K562 (cell line): ENCODE data around the gene LCLAT1. TPM values are rescaled to one million over a fixed set of nuclear protein-coding genes. Genes with fewer than 3 reads are reported as not detected.

Experiments used
- ATAC-seq: fragments of 200-7000 bp; cut with Tn5 transposase; 3 replicates; pipeline ENCODE4 v1.9.1; 2020; ENCODE audit warnings: moderate library complexity
- BruUV-seq: library from RNA; stranded (reverse); fragments of 400-500 nt; replicated peaks from 2 replicates; lab custom pipeline; 2021; lab: Mats Ljungman, UMichigan
- CTCF ChIA-PET: fragments of 300-600 bp; formaldehyde crosslinking; extraction: SDS; loops from one replicate; lab custom pipeline; 2021; ENCODE audit warnings: low intra/inter-chr PET ratio; lab: Yijun Ruan, JAX
- POLR2A ChIA-PET: fragments of 300-600, 350-650 bp; sonication (Branson Sonifier 250); formaldehyde crosslinking; extraction: SDS; loops from one replicate; lab custom pipeline; 2021; ENCODE audit warnings: antibody characterized with exemption, inconsistent platforms; lab: Yijun Ruan, JAX
- DNase-seq, 4 experiments: peaks; one replicate each; pipeline versions ENCODE4 v3.0.0 to v3.0.0-alpha.2; 2011 to 2018; ENCODE audit warnings: low spot score in 3 of 4, mixed read lengths in 3 of 4; ENCODE audit errors: extremely low read depth in 1 of 4
- FAIRE-seq: peaks from 2 replicates; lab custom pipeline; 2011; peaks lifted over from hg19 to GRCh38; lab: Jason Lieb, UNC
- H2AFZ ChIP-seq: 2 replicates; pipeline ENCODE4 v1.6.0; 2011; ENCODE audit warnings: low read depth, low read length, control low read depth, inconsistent platforms
- H3K27ac ChIP-seq: fragments of 200-600 bp; 3 replicates; pipeline ENCODE4 v1.8.0; 2011; ENCODE audit warnings: low read depth, mild to moderate bottlenecking, control low read depth, inconsistent platforms, low read length, moderate library complexity, mixed read lengths; ENCODE audit errors: extremely low read depth
- H3K27me3 ChIP-seq, 2 experiments: fragments of 300-600 bp in 1 of 2; 2 replicates in 1 of 2; 3 replicates in 1 of 2; pipeline versions ENCODE4 v1.6.0 to v1.8.0; 2011; ENCODE audit warnings: inconsistent platforms in 2 of 2, low read length in 2 of 2, mild to moderate bottlenecking in 1 of 2, mixed read lengths in 1 of 2, moderate library complexity in 1 of 2; ENCODE audit not compliant: control insufficient read depth in 2 of 2, insufficient read depth in 2 of 2
- H3K36me3 ChIP-seq: fragments of 300-600 bp; 3 replicates; pipeline ENCODE4 v1.8.0; 2011; ENCODE audit warnings: mild to moderate bottlenecking, low read length, inconsistent platforms; ENCODE audit not compliant: control insufficient read depth, insufficient read depth
- H3K4me1 ChIP-seq, 2 experiments: fragments of 200-600 bp in 1 of 2; replicated peaks in 1 of 2; 2 replicates in 1 of 2; 3 replicates in 1 of 2; pipeline versions ENCODE4 v1.5.1 to v1.8.0; 2011; ENCODE audit warnings: inconsistent platforms in 2 of 2, low read length in 2 of 2, mild to moderate bottlenecking in 1 of 2, mixed read lengths in 1 of 2, moderate library complexity in 1 of 2; ENCODE audit not compliant: control insufficient read depth in 2 of 2, insufficient read depth in 2 of 2
- H3K4me2 ChIP-seq: 2 replicates; pipeline ENCODE4 v1.6.1; 2011; ENCODE audit warnings: low read length, control low read depth, inconsistent platforms, mixed read lengths; ENCODE audit not compliant: insufficient read depth
- H3K4me3 ChIP-seq: fragments of 200-600 bp; sonication (generic), shearing (Covaris generic); 2 replicates; pipeline ENCODE4 v1.5.1; 2016; ENCODE audit warnings: control low read depth, inconsistent platforms
- H3K79me2 ChIP-seq: fragments of 200-600 bp; 3 replicates; pipeline ENCODE4 v1.8.0; 2011; ENCODE audit warnings: low read length, inconsistent platforms; ENCODE audit not compliant: control insufficient read depth, insufficient read depth
- H3K9ac ChIP-seq, 2 experiments: 2 replicates each; pipeline versions ENCODE4 v1.6.0 to v1.6.1; 2011; ENCODE audit warnings: low read depth in 2 of 2, low read length in 2 of 2, control low read depth in 1 of 2, inconsistent platforms in 1 of 2, mild to moderate bottlenecking in 1 of 2, mixed read lengths in 1 of 2; ENCODE audit not compliant: insufficient read depth in 1 of 2
- H3K9me1 ChIP-seq: one replicate; pipeline ENCODE4 v1.6.0; 2011; ENCODE audit warnings: inconsistent platforms, mild to moderate bottlenecking, low read length, moderate library complexity; ENCODE audit not compliant: control insufficient read depth, insufficient read depth
- H3K9me3 ChIP-seq: replicated peaks from 2 replicates; pipeline ENCODE4 v1.5.1; 2011; ENCODE audit warnings: low read depth, low read length, inconsistent platforms; ENCODE audit not compliant: control insufficient read depth, insufficient read depth
- H4K20me1 ChIP-seq: replicated peaks from 2 replicates; pipeline ENCODE4 v1.6.1; 2011; ENCODE audit warnings: low read length, inconsistent platforms, mixed read lengths; ENCODE audit not compliant: control insufficient read depth, insufficient read depth
- FIP1L1 ChIP-seq: fragments of 200-400 bp; formaldehyde crosslinking; IDR thresholded peaks from 2 replicates; pipeline ENCODE4 v1.6.1; 2018; ENCODE audit warnings: mild to moderate bottlenecking, low read depth, low read length; ENCODE audit not compliant: poor library complexity, severe bottlenecking
- FOXM1 ChIP-seq, 2 experiments: fragments of 450-650 bp in 1 of 2; sonication (generic) in 1 of 2; formaldehyde crosslinking in 1 of 2; IDR thresholded peaks; 2 replicates each; pipeline versions ENCODE4 v1.6.1 to v1.9.0; 2017 to 2022; ENCODE audit warnings: low read depth in 2 of 2, mild to moderate bottlenecking in 2 of 2, missing genetic modification reagents in 1 of 2, moderate library complexity in 1 of 2
- KDM1A ChIP-seq, 2 experiments: fragments of 450-650 bp; IDR thresholded peaks; 2 replicates each; pipeline ENCODE4 v1.6.1; 2016; ENCODE audit warnings: mild to moderate bottlenecking in 2 of 2
- MAFG ChIP-seq: fragments of 450-650 bp; conservative IDR thresholded peaks from 2 replicates; pipeline ENCODE4 v1.6.1; 2016; ENCODE audit warnings: missing genetic modification characterization, missing compliant biosample characterization
- NR2C1 ChIP-seq, 2 experiments: fragments of 450-650 bp; IDR thresholded peaks; 2 replicates each; pipeline ENCODE4 v1.6.1; 2017; ENCODE audit warnings: mild to moderate bottlenecking in 2 of 2, antibody characterized with exemption in 1 of 2, inconsistent platforms in 1 of 2, missing compliant biosample characterization in 1 of 2, missing genetic modification characterization in 1 of 2
- NR2C2 ChIP-seq, 2 experiments: fragments of 200-800 bp in 1 of 2; sonication (Bioruptor generic) in 1 of 2; sonication (generic) in 1 of 2; formaldehyde crosslinking in 1 of 2; IDR thresholded peaks; 2 replicates each; pipeline versions ENCODE4 v1.6.1 to v1.8.0; 2016 to 2022; ENCODE audit warnings: mild to moderate bottlenecking in 1 of 2, missing compliant biosample characterization in 1 of 2, missing genetic modification characterization in 1 of 2, missing genetic modification reagents in 1 of 2
- PURB ChIP-seq: sonication (generic); formaldehyde crosslinking; IDR thresholded peaks from 2 replicates; pipeline ENCODE4 v1.9.0; 2021; ENCODE audit warnings: low read depth, mild to moderate bottlenecking, missing genetic modification reagents
- SLC30A9 ChIP-seq: fragments of 250-450 bp; sonication (Bioruptor Pico); IDR thresholded peaks from 2 replicates; pipeline ENCODE4 v1.8.0; 2022; ENCODE audit warnings: mild to moderate bottlenecking, moderate library complexity
- SPI1 ChIP-seq: IDR thresholded peaks from 2 replicates; pipeline ENCODE4 v1.6.1; 2011; ENCODE audit warnings: low read depth, low read length, control low read depth, borderline replicate concordance
- ZNF316 ChIP-seq: fragments of 450-650 bp; IDR thresholded peaks from 2 replicates; pipeline ENCODE4 v1.6.1; 2016
- WGBS: fragments of 100-300 bp; shearing (Covaris generic); methylation state at CpG from one replicate; pipeline ENCODE4 v1.1.6; 2016; ENCODE audit warnings: low coverage, mixed read lengths; ENCODE audit not compliant: insufficient coverage; ENCODE audit errors: missing lambda C conversion rate; 5-methylcytosine and 5-hydroxymethylcytosine counted together
- in situ Hi-C: fragments of 300-500 bp; cut with MboI; formaldehyde crosslinking; loops from 4 replicates; pipeline ENCODE4 v1.15.0; 2018; ENCODE audit warnings: inconsistent platforms, mixed read lengths
- intact Hi-C: fragments of 100-400 bp; cut with micrococcal nuclease; formaldehyde crosslinking; loops from 2 replicates; pipeline ENCODE4 v1.14.2; 2022
- polyA plus RNA-seq, 8 experiments: library from polyadenylated mRNA; depleted of rRNA in 4 of 8; stranded (reverse) in 5 of 8; unstranded in 3 of 8; fragments of >200 nt; fragmentation: Nextera tagmentation in 2 of 8; fragmentation: Illumina TruSeq in 1 of 8; extraction: Ambion mirVana in 2 of 8; extraction: Trizol in 1 of 8; gene quantifications; 2 replicates each; pipeline versions ENCODE4 v1.2.1 to v1.2.3, GENCODE V29; 2011 to 2014; ENCODE audit warnings: inconsistent platforms in 1 of 8, missing spikeins in 1 of 8
- total RNA-seq, 7 experiments: library from RNA; depleted of rRNA in 6 of 7; stranded (reverse); fragments of >200 nt in 6 of 7; fragmentation: Illumina TruSeq in 2 of 7; extraction: Trizol in 2 of 7; gene quantifications; 2 replicates each; pipeline versions ENCODE4 v1.2.1 to v1.2.3, GENCODE V29; 2011 to 2021; ENCODE audit warnings: low replicate concordance in 1 of 7

LCLAT1 gene
- total and polyA plus RNA-seq, 9 of the 15 experiments (the other 6 are each of a cell fraction or from before 2014, with no cell fraction given) = 8.9 to 63.3 (median 25.4) TPM

- TF ChIP-seq NR2C1 (IDR thresholded peaks at IDR 0.05) (no peak), NR2C1 (tag; IDR thresholded peaks at IDR 0.05) (no peak), SPI1 (no peak), FOXM1 (IDR thresholded peaks at IDR 0.05; ENCODE audit: low read depth) (no peak), FOXM1 (CRISPR knock-in tag; IDR thresholded peaks at IDR 0.05; ENCODE audit: low read depth) (no peak), FIP1L1 (no peak)
Observed at GRCh38 chr2:30487603-30488002, 40.6 kb downstream of the LCLAT1 start (continued).

DNA sequence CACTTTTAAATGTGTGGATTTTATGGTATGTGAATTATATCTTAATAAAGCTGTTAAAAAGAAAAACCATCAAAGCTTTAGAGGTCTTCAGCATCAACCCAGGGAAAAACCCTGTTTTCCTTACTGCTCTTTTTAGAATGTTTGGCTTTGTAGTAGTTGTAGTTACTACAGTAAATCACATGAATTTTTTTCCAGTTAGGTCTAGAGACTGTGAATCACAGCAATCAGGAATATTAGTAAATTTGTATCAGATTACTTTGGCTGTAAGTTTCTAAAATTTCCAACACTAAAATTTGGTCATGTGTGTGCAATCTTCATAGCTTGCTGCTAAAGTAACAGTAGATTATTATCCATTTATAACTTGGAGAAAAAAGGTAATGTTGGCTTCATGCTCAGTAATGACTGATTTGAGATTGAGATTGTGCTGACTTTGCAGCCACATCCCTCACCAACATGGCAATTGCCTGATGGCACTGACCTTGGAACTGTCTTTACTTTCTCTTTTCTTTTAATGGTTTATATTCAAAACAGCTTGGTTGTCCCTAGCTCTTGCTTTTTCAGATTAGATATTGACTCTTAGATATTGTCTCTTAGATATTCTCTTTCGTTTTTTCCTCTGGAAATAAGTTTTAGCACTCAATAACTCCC is 41.1 kb downstream of the LCLAT1 start:
- H3K27ac ChIP-seq = no peak overlapping the region
- intact Hi-C loops = no loop called here
- 50% methylated on average over 1 of the region's 1 CpG for WGBS
- no peaks in the 10 kb centered on the region for H3K36me3 ChIP-seq
- H3K4me1 ChIP-seq = no peaks in the 10 kb centered on the region
- no peaks in the 10 kb centered on the region for H3K9me1 ChIP-seq
- in situ Hi-C loops = no loop called here
- H3K4me3 ChIP-seq = no peak overlapping the region
- no TSS peak for BruUV-seq
- no peak overlapping the region for H3K4me2 ChIP-seq
- H3K9ac ChIP-seq = no peak overlapping the region
- ATAC-seq (no peak), DNase-seq (no peak), FAIRE-seq (no peak)
- H4K20me1 ChIP-seq = no peaks in the 10 kb centered on the region
- peaks cover 49% of the 10 kb centered on the region; the same call in 2 of the 3 replicates for H3K79me2 ChIP-seq
- ChIA-PET POLR2A (interaction anchor here (0.9 kb wide), 1 partner anchor 9 kb away, joined by 3 read pairs; no protein-coding TSS in a partner anchor), CTCF (no interaction called here)
- H3K9me3 ChIP-seq = no peaks in the 10 kb centered on the region
- H3K27me3 ChIP-seq = no peaks in the 10 kb centered on the region
- no peak overlapping the region for H2AFZ ChIP-seq
- TF ChIP-seq NR2C2 (CRISPR knock-in tag; IDR thresholded peaks at IDR 0.05) (no peak), NR2C2 (tag; IDR thresholded peaks at IDR 0.05) (no peak), MAFG (tag) (0 out of 2 replicates have a peak, but pooled peaks have one; percentile 25), PURB (CRISPR knock-in tag) (no peak), SLC30A9 (no peak), ZNF316 (peak; percentile 36; the same call in 1 of the 2 replicates), KDM1A (IDR thresholded peaks at IDR 0.05) (no peak)
